Measurements from ENCODE around the gene VPS13A.
"Not testable (repeated sequence)": the region's sequence is repeated elsewhere in the genome, so short reads cannot be mapped to it uniquely, and the experiment has no call there.

The VPS13A gene

DNA sequence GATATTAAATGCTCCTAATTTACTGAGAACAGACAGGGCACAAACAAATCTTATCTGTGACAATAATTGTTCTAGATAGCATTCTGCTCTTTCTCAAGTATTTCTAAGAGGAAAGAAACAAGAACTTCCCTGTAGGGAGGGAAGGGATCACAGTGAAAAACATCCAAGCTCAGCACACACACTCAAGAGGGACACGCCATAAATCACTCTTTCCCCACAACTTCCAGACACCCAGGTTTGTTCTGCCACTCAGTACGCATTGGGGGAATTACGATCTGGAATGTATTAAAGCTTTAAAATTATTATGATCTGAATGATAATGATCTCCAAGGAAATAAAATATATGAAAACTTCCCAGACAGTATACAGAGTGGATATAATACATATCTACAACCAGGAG is 249.4 kb downstream of the VPS13A start:
- no peak for DNase-seq

- no peak for DNase-seq
Observed at GRCh38 chr9:77427256-77427927, 250.1 kb downstream of the VPS13A start.

DNA sequence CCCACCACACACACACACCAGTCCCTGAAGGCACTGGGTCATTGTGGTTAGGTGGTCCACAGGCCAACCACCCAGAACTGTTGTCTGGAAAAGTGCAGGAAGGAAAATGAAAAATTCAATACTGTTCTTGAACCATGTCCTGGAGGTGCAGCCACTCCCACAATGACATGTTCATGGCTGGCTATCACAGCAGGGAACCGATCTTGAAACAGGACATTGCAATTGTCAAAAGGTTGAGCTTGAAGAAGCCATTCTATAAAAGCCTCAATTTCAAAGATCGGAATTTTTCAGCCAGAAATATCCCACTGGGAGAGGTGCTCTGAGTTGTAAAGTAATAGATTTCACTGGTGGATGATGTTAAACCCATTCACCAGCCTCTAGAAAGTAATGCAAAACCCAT is 252.6 kb downstream of the VPS13A start:
- DNase-seq: no peak

- DNase-seq: no peak
Observed at GRCh38 chr9:77432053-77432452, 254.7 kb downstream of the VPS13A start.

GRCh38 chr9:77433675-77434445 is 256.5 kb downstream of the VPS13A start:
- DNase-seq: no peak

DNA sequence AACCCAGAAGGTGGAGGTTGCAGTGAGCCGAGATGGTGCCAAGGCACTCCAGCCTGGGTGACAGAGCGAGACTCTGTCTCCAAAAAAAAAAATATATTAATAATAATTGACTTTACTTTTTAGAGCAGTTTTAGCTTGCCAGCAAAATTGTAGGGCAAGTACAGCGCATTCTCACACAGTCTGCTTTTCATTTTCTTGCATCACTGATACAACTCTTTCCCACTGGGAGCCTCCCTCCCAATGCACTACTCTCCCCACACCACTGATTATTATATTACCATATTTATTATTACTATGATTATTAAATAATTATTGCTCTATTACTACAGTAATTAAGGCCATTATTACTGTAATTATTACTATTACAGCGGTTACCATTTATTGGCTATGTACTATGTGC is 257.9 kb downstream of the VPS13A start:
- DNase-seq: no peak

DNA sequence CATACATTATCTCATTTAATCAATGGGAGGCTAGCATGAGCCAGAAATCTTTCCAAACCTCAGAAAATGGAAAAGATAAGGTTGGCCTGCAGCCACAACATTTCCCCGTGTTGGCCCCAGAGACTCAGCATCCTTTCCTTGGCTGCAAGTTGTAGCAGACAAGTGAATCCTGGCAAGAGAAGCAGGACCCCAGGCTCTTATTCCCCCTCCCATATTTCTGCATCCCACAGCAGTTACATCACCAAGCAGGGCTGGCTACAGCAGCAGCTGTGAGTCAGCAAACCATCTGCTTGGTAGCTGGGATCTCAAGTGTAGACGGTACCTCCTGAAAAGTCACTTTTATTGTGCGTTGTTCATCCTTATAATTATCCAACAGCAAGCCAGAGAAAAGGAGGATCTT is 258.4 kb downstream of the VPS13A start:
- DNase-seq: no peak

GRCh38 chr9:77438653-77439052 is 261.3 kb downstream of the VPS13A start:
- DNase-seq: no peak

GRCh38 chr9:77440057-77440456 is 262.7 kb downstream of the VPS13A start:
- no peak for DNase-seq

- not testable (repeated sequence) for DNase-seq
Observed at GRCh38 chr9:77441124-77441523, 263.8 kb downstream of the VPS13A start.

DNA sequence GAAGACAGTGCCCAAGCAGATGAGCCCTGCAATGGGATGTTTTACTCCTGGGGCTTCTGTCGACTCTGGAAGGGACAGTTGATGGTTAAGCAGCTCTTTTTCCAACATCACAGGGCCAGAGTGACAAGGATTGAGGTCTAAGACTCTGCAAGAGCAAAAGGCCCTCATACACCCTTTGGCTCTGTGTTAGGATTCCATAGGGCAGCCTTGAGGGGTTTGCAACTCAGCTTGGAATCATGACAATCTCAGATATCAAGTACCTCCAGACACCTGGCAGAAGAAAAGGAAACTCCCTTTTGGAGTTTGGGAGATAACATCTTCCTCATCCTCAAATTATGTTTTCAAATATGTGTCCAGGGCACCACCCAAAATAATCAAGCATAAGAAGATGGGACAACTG is 265.1 kb downstream of the VPS13A start:
- no peak for DNase-seq

DNA sequence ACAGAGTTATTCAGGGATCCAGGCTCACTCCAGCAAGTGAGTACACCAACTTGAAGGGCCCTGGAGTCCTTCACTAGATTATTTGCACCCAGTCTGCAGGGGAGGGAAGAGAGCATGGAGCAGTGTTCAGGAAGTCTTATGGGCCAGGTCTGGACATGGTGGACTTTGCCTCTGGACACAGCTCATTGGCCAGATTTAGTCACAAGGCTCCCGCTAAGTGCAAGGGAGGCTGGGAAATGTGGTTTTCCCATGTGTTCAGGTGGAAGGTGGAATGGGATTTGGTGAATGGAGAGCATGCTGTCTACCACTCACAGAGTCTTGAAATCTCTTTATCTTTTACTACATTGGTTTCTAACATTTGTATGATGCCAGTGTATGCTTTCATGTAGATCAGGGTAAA is 270.3 kb downstream of the VPS13A start:
- DNase-seq: no peak

DNA sequence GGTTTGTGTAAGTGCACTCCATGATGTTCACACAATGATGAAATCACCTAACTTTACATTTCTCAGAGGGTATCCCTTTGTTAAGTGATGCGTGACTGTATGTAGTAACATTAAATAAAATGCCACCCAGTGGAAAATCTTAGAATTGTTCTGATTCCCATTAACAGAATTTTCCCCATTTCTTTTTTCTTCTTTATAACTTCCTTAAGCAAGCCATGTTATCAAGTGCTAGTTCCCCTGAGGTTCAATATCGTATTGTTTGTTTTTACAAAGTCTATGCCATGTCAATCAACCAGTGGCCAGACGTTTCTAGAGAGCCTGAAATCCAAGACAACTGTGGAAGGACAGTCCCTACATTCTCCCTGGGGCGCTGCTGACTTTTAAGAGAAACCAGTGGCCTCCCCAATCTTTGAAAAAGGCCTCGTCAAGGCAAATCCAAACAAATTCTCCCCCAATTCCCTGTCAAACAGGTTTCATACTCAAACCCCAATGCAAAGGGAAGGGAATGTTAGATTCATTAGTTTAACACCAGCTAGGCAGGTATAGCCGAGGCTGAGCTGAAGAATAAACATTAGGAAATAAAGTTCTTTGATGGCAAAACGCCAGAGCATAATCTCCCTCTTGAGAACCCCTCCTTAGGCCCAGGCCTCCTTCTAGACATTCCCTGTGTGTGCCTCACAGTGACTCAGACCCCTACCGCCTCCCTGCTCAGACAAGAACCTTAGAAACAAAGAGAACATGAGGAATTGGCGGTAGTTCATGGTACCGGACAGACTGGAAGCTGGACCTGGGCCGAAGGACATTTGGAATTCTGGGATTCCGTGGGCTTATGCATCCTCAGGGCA is 272.1 kb downstream of the VPS13A start:
- DNase-seq: no peak

- DNase-seq: no peak
Observed at GRCh38 chr9:77450085-77450475, 272.7 kb downstream of the VPS13A start.

GRCh38 chr9:77451507-77451906 is 274.2 kb downstream of the VPS13A start:
- DNase-seq: no peak

DNA sequence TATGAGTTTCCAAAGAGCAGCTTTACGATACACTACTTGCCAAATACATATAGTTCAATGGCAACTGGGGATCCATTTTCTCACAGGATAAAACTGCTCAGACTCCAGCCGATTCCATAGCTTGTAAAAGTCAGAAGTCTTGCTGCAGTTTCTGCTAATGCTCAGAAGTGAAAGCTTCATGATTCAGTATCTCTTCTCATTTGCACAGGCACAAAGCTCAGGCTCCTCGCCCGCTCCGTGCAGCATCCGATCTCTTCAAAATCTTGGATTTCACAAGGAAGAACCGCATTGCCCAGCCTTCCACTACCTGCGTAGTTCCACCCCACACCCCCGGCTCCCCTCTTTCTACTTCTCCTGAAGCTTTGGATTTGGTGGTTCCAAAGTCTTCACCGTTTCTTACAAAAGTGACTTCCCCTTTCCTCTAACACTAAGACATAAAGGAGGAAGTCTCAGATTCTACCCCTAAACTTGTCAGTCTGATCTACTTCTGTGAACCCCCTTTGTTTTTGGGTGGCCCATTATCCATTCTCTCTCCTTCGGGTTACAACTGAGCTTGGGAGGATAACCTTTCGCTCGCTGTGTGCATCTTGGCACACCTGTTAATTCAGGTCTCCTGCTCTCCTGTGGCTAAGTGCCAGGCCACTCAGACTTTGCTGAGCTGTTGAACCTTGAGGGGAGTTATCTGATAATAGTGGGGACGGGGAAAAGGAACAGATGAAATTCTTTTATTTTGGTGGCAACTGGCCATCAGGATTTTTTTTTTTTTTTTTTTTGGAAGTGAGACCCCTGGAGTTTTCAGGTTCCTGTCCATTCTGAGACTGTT is 276.7 kb downstream of the VPS13A start:
- no peak for DNase-seq

DNA sequence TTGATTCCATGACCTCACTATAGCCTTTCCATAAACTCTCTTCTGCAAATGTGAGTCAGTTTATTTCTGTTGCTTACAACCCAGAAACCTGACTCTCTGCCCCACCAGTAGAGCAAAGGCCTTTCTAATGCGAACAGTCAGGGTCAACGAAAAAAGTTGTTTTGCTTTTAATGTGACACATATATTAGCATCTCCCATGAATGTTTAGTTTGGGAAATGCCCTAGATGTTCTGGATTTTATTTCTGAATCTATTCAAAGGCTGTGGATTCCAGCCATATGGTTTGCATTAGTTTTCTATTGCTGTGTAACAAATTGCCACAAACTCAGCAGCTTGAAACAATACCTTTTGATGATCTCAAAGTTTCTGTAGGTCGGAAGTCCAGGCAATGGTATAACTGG is 277.3 kb downstream of the VPS13A start:
- DNase-seq: no peak

- DNase-seq: no peak
Observed at GRCh38 chr9:77455312-77455927, 278.1 kb downstream of the VPS13A start.

DNA sequence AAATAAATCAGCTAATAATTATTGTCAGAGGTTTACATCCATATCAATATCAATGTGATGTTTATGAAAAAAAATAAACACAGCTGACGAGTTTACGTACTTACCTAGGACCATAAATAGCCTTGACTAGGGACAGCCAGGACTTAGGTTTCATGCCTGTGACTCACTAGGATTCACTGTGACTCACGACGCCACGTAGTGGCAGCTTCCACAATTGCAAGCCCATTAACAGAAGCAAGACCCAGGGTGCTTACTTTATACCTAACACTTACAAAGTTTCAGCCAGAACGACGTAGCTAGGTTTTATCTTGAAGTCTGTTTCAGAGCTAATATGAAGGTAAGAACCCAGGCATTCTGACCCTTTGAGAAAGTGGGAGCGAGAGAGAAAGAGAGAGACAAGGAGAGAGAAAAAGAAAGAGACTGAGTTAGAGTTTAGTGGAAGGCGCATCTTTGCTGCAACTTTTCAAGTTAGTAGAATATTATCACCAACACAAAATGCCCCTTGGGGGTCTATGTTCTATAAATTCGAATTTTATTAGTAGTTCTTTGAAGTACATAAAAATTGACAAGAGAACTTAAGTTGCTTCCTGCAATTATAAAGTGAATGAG is 279.6 kb downstream of the VPS13A start:
- no peak for DNase-seq

GRCh38 chr9:77457916-77458592 is 280.7 kb downstream of the VPS13A start:
- DNase-seq: no peak

DNA sequence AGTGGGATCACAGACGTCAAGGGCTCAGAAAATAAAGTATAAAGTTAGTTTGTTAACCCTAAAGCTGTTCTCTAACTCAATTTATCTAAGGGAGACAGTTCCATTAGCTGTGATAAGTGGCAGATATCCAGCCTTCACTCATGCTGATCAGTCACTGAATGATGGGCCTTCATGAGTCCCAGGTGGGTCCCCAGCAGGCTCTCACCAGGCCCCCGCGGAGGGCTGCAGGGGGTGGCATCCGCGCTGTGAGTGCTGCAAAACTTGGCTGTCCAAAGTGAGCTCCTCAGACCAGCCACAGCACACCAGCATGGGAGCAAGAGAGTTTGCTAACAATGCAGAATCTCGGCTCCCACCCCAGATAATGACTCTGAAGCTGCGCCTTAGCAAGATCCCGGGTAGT is 283.6 kb downstream of the VPS13A start:
- no peak for DNase-seq

Measured in activated gamma-delta T cell (primary cell).